HTERT RPE-1 (cell line): ENCODE data around the gene POU5F2.

Experiments used
- in situ Hi-C: fragments of 300-500 bp; cut with MboI; formaldehyde crosslinking; loops from 4 replicates; pipeline ENCODE4 v1.14.3; 2020; ENCODE audit warnings: low sequenced_read_pairs

Gene POU5F2, protein sequence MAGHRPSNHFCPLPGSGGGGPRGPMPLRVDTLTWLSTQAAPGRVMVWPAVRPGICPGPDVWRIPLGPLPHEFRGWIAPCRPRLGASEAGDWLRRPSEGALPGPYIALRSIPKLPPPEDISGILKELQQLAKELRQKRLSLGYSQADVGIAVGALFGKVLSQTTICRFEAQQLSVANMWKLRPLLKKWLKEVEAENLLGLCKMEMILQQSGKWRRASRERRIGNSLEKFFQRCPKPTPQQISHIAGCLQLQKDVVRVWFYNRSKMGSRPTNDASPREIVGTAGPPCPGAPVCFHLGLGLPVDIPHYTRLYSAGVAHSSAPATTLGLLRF

DNA sequence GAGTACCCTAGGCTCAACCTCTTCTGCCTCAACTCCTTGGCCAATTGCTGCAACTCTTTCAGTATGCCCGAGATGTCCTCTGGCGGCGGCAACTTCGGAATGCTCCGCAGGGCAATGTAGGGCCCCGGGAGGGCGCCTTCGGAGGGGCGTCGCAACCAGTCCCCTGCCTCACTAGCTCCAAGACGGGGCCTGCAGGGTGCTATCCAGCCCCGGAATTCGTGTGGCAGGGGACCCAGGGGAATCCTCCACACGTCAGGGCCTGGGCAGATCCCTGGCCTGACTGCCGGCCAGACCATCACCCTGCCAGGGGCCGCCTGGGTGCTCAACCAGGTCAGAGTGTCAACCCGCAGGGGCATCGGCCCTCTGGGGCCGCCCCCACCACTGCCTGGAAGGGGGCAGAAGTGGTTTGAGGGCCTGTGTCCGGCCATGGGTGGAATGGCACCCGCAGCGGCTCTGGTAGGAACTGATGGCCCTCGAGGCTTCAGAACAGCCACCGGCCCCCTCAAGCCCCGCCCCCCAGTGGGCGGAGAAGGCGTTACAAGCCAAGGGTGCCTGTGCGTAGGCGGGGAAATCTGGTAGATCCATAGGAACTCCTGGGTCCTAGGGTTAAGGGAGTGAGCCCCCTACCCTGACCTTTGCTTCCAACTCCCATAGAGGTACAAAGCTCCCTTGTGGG is at the start of gene POU5F2:
TSS of gene POU5F2 (minus strand) at position 465 of the 676 bp plus-strand sequence. CDS start at position 428, 37 bp downstream.
- in situ Hi-C loops: no loop called here

DNA sequence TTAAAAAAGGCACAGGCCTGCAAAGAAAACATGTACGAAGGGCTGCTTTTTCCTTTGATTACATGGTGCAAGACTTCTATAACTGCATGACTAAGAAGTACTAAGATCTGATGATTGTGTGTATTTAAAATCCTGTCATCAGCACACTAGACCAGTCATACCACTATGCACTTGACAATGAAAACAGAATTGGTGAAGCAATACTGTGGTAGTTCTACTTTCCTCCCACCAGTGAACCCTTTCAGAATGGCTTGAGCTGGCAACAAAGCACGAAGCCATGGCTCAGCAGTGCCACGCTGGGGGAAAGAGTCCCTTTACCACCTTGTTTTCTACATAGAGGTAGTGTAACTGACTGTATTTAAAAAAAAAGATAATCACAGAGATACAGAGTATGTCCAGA is 49.0 kb upstream of the POU5F2 start:
- in situ Hi-C loops: no loop called here

DNA sequence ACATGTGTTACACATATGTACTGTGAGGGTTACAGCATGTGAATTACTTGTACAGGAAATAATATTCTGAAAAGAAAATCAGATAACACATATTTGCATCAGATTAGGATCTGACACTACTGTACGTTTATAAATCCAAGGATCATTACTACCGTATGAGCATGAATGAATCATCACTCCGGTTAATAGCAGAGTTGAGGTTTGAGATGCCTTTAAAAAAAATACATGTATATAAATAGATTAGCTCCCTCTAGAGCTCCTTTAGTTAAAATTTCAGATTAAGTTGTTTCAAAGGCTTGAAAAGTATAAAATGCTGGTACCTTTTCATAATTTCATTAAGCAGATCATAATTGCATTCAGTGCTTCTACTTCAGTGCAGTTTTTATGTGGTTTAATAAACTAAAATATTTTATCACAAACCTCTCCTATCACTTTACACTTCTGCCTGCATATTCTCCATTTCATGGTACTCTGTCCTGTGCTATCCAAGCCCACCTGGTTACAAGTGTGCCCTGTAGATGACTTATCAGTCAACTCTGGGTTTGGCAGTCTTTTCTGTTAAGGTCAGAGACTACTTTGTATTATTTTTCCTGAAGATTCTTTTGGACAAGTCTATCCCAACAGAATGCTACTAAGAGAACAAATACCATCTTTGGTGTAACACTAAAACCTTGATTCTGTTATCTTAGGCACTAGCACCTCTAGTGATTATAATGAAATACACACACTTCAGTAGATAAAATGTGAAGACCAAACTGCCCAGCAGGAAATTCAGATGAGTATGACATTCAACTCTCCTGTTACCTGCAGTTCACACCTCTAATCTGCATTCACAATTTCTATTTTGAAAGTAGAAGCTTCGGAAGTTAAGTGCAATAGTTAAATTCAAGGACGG is 48.0 kb upstream of the POU5F2 start:
- in situ Hi-C loops: no loop called here

DNA sequence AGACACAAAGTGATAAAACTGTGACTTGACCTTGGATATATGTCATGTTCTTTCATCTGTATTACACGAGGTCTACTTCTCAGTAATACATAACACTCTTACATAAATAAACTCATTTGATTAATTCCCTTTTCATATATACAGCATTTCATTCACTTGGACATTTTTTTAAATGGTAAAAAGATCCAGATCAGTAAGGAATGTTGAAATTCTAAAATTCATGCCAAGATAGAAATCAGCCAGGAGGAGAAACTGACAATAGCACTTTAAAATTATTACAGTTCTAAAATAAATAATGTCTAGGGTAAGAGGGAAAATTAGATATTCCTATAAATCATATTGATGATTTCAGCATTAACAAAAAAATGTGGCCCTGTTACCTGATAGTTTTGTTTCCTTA is 46.2 kb upstream of the POU5F2 start:
- in situ Hi-C loops: no loop called here

DNA sequence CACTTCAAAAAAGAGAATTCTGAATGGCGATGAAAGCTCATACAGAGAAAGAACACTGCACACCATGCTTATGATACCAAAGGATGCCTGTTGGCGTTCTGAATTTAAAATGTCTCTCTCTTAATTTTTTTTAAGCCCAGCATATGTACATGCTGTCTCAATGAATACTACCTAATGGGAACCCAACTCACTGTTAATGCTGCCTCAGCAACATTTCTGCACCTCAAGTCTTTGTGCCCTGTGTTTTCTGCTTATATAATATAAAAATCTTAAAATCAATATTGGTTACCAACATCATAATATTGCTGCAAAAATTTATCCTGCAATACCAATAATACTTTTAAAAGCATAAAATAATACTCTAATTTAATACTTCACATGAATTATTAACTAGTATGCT is 44.1 kb upstream of the POU5F2 start:
- in situ Hi-C loops: no loop called here

DNA sequence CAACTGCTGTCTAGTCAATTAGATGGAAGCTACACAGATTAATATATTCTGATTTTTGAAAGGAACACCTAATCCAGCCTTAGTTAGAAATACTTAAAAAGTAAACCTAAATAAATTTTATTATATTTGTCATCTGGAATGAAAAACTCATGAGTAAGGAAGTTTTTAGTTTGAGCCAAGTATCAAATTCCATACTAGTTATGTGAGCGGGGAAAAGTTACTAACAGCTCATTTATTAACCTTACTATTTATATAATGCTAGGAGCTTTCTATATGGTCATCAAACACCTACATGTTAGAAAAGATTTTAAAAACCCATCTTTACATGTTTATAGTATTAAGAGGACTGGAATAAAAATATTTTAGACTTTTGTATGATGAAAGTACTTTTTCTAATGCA is 41.6 kb upstream of the POU5F2 start:
- in situ Hi-C loops: no loop called here

DNA sequence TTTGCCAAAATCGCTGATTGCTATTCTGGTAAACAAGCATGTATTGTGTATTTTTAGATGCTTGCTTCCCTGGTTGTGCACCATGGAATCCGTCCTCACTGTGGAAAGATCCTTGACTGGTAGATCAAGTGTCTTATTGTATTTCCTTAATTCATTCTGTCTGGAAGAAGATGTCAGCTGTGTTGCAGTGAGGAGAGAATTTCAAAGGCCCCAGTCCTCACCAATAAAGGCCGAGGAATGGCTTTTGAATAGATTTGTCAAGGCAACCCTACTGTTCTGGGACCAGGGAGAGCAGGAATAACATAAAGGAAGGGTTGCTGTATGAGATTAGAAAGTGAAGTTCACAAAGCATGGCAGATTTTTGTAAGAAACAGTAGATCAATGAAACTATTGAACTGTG is 36.2 kb upstream of the POU5F2 start:
- in situ Hi-C loops: no loop called here

DNA sequence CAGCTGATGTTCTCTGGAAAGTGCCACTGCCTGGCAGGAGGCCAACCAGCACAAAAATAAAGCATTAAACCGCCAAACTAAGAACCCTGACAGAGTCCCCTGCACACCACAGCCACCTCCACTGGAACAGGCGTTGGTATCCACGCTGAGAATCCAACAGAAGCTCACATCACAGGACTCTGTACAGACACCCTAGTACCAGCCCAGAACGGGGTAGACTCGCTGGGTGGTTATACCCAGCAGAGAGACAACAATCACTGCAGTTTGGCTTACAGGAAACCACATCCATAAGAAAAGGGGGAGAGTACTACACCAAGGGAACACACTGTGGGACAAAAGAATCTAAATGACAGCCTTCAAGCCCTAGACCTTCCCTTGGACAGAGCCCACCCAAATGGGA is 15.0 kb upstream of the POU5F2 start:
- in situ Hi-C loops: no loop called here

DNA sequence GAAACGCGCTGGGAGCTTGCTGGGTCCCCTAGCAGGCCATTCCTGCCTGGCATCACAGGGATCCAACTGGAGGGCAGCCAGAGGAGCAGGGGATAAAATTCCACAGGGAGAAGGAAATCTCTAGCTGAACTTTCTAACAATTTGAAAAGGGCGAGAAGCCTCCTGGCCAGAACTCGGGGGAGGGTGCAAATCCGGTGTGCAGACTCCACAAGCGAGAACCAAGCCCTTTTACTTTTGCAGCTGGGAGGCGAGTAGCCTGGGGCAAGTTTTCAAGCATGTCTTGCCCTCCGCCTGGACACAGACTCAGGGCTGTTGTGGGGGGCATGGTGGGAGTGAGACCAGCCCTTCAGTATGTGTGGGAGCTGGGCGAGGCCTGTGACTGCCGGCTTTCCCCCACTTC is 14.3 kb upstream of the POU5F2 start:
- in situ Hi-C loops: no loop called here

DNA sequence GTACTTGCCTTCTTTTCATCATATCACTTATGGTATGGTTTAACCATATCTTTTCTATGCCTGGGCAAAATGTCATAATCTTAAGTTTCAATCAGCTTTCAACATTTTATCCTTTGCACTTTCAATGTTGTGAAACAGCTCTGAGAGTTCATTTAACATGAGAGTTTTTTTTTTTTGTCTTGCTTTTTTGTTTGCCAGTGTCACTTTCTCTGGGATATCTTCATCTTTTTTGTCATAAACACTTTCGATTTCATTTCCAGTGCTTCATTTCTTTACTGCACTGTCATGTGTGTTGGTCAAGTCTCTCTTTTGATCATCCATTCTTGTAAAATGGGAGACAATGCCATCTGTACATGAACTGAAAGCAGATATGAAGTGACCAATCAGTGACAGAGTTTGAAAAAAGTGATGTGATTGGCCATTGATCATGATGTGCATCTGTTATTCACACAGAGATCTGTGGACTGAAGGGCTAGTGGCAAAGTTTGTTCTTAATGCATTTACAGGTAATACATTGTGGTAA is 7.5 kb upstream of the POU5F2 start:
- in situ Hi-C loops: no loop called here

DNA sequence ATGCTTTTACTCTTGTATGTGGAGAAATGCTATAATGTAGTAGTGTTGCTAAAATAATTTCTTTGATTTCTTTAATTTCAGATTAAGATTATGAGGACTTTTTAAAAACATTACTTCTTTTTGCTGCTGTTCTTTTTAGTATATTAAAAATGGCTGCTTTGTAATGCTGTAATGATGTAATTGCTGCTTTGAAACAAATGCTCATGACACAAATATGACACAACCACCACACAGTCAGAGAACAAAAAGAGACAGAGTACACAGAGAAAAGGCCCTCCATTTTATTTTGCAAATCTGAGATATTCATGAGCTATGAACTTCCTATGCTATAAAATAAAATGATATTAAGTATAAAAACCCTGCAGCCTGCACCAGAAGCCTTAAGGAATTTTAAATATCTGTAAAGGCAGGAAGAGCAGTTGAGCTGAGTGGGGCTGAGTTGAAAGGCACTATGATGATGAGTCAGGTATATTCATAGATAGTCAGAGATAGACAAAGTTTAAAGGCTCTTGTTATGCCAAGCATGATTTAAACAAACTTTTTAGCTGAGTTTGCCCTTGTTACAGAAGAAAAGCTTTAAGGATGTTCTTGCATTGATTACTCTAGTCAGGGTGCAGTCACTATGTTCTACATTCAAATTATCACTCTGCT is 5.1 kb upstream of the POU5F2 start:
- in situ Hi-C loops: no loop called here

DNA sequence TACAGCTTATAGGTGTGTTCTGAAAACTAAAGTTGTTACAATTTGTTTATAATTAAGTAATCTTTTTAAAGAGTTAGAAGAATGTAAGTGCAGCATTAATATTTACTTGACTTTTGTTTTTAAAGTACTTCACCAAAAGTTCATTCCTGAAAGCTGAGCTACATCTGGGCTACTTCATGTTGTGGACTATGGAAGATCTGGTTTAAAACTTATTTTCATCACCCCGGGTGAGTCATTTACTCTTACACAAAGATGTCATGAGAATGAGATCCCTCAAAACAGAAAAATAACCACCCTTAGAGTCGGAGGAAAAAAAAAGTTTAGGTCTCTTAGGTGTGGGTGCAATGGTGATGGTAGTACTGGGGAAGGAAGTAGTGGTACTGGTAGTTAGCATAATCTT is 5.1 kb downstream of the POU5F2 start:
- in situ Hi-C loops: no loop called here

DNA sequence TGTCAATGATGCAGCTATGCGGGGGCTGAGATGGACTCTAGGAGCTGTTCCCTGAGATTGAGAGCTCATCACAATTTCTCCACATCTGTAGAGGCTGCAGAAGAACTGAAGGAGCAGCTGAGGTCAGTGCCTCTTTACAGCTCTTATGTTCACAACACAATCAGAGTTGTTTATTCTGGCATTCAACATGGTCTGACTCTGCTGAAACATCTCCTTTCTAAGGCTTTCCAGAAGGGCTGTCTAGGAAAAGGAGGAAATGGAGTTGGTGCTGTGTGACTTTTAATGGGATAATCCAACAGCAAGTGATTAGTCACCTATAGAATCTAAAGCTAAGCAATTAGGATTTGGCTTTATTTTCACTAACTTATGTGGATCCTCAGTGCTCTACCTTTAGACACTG is 6.0 kb downstream of the POU5F2 start:
- in situ Hi-C loops: no loop called here

DNA sequence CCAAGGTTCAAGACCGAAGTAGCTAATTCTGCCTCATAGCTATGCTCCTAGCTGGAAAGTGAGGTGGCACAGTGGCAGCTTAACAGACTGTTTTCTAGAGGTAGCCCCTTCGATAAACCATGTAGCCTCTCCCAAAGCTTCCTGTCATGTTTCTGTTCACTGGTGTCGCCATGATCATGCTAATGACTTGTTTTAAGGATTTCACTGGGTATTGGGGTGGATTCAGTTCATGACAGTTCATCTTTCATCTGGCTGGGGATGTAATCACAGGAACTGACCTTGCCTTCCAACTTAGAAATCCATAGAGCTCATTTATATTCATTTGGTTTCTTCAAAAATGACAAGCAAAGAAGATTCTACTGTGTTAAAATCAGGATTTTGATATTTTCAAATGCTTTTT is 9.4 kb downstream of the POU5F2 start:
- in situ Hi-C loops: no loop called here

DNA sequence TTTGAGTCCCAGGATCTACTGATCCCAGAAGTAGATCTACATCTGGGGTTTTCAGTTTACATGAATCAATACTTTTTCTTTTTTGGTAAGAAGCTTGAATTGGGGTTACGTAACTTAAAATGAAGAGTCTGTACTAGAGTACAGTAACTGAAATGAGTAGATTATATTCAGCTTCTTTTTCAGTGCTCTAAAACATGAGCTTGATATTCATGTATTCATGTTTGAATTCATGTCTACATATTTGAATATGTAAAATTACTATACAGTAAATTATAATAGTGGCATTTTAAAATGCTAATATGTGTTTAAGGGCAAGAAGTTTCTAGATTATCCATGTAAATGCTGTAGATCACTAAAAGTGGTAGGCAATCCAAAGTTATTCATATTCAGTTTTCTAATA is 14.8 kb downstream of the POU5F2 start:
- in situ Hi-C loops: no loop called here

DNA sequence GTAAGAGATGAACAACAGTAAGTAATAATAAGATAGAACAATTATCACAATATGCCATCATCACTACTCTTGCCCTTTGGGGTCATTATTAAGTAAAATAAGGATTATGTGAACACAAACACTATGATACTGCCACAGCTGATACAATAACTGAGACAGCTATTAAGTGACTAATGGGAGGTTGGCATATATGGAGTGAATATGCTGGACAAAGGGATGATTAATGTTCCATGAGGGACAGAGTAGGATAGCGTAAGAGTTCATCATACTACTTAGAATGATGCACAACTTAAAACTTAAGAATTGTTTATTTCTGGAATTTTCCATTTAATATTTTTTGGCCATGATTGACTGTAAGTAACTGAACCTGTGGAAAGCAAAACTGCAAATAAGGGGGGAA is 16.6 kb downstream of the POU5F2 start:
- in situ Hi-C loops: no loop called here

DNA sequence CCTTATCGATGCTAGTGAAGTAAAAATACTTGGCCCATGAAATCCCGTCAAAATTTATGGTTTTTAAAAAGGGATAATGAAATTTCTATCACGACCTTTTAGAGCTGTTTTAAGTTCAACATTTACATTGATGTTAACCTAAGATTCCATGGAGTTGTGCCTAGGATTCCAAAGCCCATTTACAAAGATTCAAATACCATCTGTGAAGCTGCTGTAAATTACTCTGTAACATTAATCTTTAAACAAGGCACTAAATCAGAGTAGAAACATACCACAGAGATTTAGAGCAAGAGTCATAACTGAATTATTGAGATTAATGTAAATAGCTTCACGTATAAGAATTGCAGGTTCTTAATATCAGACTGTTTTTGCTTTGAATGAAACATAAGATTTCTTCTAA is 17.7 kb downstream of the POU5F2 start:
- in situ Hi-C loops: no loop called here

DNA sequence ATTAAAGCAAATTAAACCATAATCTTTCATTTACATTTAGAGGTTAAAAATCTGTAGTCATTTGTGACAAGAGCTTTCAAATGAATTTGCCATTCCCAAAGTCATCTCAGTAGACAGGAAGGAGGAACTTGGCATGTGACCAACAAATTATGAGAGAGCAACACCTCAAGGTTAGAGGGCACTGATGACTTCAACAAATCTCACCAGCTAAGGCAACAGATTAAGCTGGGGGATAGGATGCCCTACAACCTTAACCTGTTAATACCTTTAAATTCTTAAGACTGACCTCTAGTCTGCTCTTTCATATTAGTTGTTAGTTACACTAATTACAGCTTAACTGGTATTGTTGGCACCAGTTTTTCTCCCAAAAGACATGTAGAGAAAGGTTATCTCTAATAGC is 18.4 kb downstream of the POU5F2 start:
- in situ Hi-C loops: no loop called here

DNA sequence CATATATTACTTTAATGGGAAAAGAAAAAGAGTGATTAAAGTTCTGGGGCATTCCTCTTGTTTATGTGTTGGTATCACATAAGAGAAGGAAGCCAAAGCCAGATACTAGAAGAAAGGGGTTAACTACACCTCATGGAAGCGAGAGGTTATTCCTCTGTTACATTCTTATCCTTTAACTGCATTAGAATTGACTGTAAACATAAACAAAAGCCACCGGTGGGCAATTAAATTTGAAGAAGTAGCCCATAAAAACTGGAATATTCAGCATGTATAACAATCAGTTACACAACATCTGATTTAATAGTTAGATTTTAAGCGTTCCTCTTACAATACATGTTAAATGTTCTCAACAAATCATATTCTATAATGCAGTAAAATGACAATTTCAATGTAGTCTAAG is 18.8 kb downstream of the POU5F2 start:
- in situ Hi-C loops: no loop called here

DNA sequence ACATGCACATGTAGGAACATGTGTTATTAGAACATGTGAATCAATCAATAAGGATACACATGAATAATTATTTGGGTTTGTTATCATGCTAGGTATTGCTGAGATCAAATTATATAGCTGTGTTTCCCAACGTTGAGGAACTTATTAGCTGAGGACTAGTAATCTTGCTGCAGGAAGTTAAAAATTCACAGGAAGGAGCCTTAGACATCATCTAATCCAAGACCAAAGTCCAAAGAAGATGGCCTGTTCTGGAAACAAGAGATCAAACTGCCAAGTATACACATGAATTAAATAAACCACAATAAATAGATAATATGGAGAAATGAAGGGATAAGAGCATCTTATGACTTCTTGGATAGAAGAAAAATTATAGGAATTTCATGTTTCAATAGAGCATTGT is 19.9 kb downstream of the POU5F2 start:
- in situ Hi-C loops: no loop called here

DNA sequence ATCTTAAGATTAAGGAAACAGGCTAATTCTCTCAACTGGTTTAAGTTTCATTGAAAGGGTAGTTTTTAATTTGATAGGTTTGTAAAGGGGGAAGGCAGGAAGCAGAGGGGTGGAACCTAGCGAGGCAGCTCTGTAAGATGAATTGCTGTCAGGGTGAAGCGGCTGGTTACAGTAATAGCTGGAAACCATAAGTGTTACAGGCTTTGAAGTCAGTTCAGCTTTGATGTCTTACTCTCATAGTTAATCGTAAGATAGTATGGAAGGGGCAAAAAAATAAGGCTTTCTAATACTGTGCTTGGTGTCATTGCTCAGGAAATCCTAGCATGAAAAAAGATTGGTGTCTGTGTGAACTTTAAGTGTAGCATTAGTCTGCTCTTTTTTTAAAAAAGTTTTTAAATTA is 20.3 kb downstream of the POU5F2 start:
- in situ Hi-C loops: no loop called here
